Activated naive CD4-positive, alpha-beta T cell treated with anti-CD3 and anti-CD28 coated beads for 36 hours (primary cell): ENCODE measurements around the gene AMT. TPM values are rescaled to one million over a fixed set of nuclear protein-coding genes. Genes with fewer than 3 reads are reported as not detected.
"Not testable (repeated sequence)": the region's sequence is repeated elsewhere in the genome, so short reads cannot be mapped to it uniquely, and the experiment has no call there.

Source experiments
- CTCF ChIA-PET: fragments of 350-600 bp; sonication (Branson Sonifier 250); formaldehyde crosslinking; loops from one replicate; lab custom pipeline; 2021; ENCODE audit warnings: antibody characterized with exemption; lab: Charles Lee
- DNase-seq: peaks from one replicate; pipeline ENCODE4 v3.0.0-alpha.2; 2020
- H3K27ac Mint-ChIP-seq: one replicate; pipeline ENCODE4 v1.8.0; 2021; ENCODE audit warnings: mild to moderate bottlenecking, mixed read lengths
- H3K27me3 Mint-ChIP-seq: one replicate; pipeline ENCODE4 v1.8.0; 2021; ENCODE audit warnings: low read depth, mixed read lengths
- H3K36me3 Mint-ChIP-seq: one replicate; pipeline ENCODE4 v1.8.0; 2021; ENCODE audit warnings: low read depth, mixed read lengths
- H3K4me1 Mint-ChIP-seq: one replicate; pipeline ENCODE4 v1.8.0; 2021; ENCODE audit warnings: low read depth, mixed read lengths
- H3K4me3 Mint-ChIP-seq: one replicate; pipeline ENCODE4 v1.8.0; 2021; ENCODE audit warnings: mild to moderate bottlenecking, moderate library complexity, mixed read lengths
- H3K9me3 Mint-ChIP-seq: one replicate; pipeline ENCODE4 v1.8.0; 2021; ENCODE audit warnings: mixed read lengths
- intact Hi-C: fragments of 100-400 bp; cut with micrococcal nuclease; formaldehyde crosslinking; loops from one replicate; pipeline ENCODE4 v1.15.1; 2023
- total RNA-seq, 2 experiments: library from RNA; stranded (reverse); gene quantifications; one replicate each; pipeline ENCODE4 v1.2.3, GENCODE V29; 2021

The AMT gene
- total RNA-seq, 2 experiments from 2014 or later: 2.5 to 2.7 TPM

GRCh38 chr3:49406571-49407565 lies 15.4 kb downstream of the AMT start:
- Mint-ChIP-seq H3K9me3 (no peaks in the 10 kb centered on the region), H3K27me3 (no peaks in the 10 kb centered on the region), H3K27ac (no peak overlapping the region), H3K4me1 (peaks cover 50% of the 10 kb centered on the region), H3K4me3 (no peak overlapping the region), H3K36me3 (peaks cover 15% of the 10 kb centered on the region)
- no peak for DNase-seq
- intact Hi-C loops: no loop called here
- CTCF ChIA-PET: no interaction called here

- peak overlapping the region; percentile 71 for H3K27ac Mint-ChIP-seq
- H3K4me3 Mint-ChIP-seq, CTCF ChIA-PET, intact Hi-C loops, H3K9me3 Mint-ChIP-seq, DNase-seq, H3K27me3 Mint-ChIP-seq: not testable (repeated sequence)
- peaks cover 12% of the 10 kb centered on the region for H3K36me3 Mint-ChIP-seq
- peaks cover 59% of the 10 kb centered on the region for H3K4me1 Mint-ChIP-seq
Measured at GRCh38 chr3:49405570-49405969, 16.7 kb downstream of the AMT start.

- no peak for DNase-seq
- intact Hi-C loops: no loop called here
- Mint-ChIP-seq H3K9me3 (no peaks in the 10 kb centered on the region), H3K4me1 (peaks cover 60% of the 10 kb centered on the region), H3K4me3 (no peak overlapping the region), H3K36me3 (peaks cover 17% of the 10 kb centered on the region), H3K27ac (no peak overlapping the region), H3K27me3 (no peaks in the 10 kb centered on the region)
- CTCF ChIA-PET: interaction anchor here (0.6 to 0.7 kb wide), 2 partner anchors 39 to 301 kb away, joined by 3 to 6 read pairs; no protein-coding TSS in a partner anchor
Measured at GRCh38 chr3:49403891-49404290, 18.4 kb downstream of the AMT start.

GRCh38 chr3:49401766-49402165 lies 20.5 kb downstream of the AMT start:
- no peaks in the 10 kb centered on the region for H3K27me3 Mint-ChIP-seq
- intact Hi-C loops: no loop called here

GRCh38 chr3:49399461-49399860 lies 22.8 kb downstream of the AMT start:
- intact Hi-C loops: no loop called here
- H3K4me1 Mint-ChIP-seq: peaks cover 58% of the 10 kb centered on the region
- H3K9me3 Mint-ChIP-seq: no peaks in the 10 kb centered on the region
- no peak overlapping the region for H3K27ac Mint-ChIP-seq
- H3K4me3 Mint-ChIP-seq: no peak overlapping the region
- CTCF ChIA-PET: no interaction called here
- H3K27me3 Mint-ChIP-seq: no peaks in the 10 kb centered on the region
- DNase-seq: no peak
- peaks cover 30% of the 10 kb centered on the region for H3K36me3 Mint-ChIP-seq

More at GRCh38 chr3:49401766-49402165, 20.5 kb downstream of the AMT start:
- CTCF ChIA-PET: interaction anchor here (0.7 to 1.0 kb wide), 2 partner anchors 19 to 48 kb away, joined by 3 to 5 read pairs; no protein-coding TSS in a partner anchor
- no peak for DNase-seq
- Mint-ChIP-seq H3K4me3 (no peak overlapping the region), H3K36me3 (peaks cover 19% of the 10 kb centered on the region), H3K4me1 (peaks cover 54% of the 10 kb centered on the region), H3K9me3 (no peaks in the 10 kb centered on the region), H3K27ac (no peak overlapping the region)

- intact Hi-C loops: no loop called here
- Mint-ChIP-seq H3K27ac (no peak overlapping the region), H3K27me3 (no peaks in the 10 kb centered on the region), H3K9me3 (no peaks in the 10 kb centered on the region), H3K36me3 (peaks cover 28% of the 10 kb centered on the region), H3K4me1 (peaks cover 63% of the 10 kb centered on the region), H3K4me3 (no peak overlapping the region)
- CTCF ChIA-PET: no interaction called here
- DNase-seq: no peak
Measured at GRCh38 chr3:49397470-49397869, 24.8 kb downstream of the AMT start.

GRCh38 chr3:49391310-49391709 lies 31.0 kb downstream of the AMT start:
- Mint-ChIP-seq H3K4me1 (peaks cover 53% of the 10 kb centered on the region), H3K36me3 (peaks cover 19% of the 10 kb centered on the region)
- H3K27me3 Mint-ChIP-seq, DNase-seq, H3K4me3 Mint-ChIP-seq, H3K9me3 Mint-ChIP-seq, intact Hi-C loops, CTCF ChIA-PET, H3K27ac Mint-ChIP-seq: not testable (repeated sequence)

- Mint-ChIP-seq H3K9me3 (no peaks in the 10 kb centered on the region), H3K27ac (no peak overlapping the region), H3K36me3 (peaks cover 12% of the 10 kb centered on the region), H3K27me3 (no peaks in the 10 kb centered on the region), H3K4me3 (no peak overlapping the region), H3K4me1 (peaks cover 45% of the 10 kb centered on the region)
- intact Hi-C loops: no loop called here
- CTCF ChIA-PET: interaction anchor here (0.6 kb wide), 2 partner anchors 144 to 1002 kb away, joined by 3 to 5 read pairs; no protein-coding TSS in a partner anchor
- DNase-seq: no peak
Measured at GRCh38 chr3:49389297-49389696, 33.0 kb downstream of the AMT start.

- Mint-ChIP-seq H3K9me3 (no peaks in the 10 kb centered on the region), H3K27ac (no peak overlapping the region), H3K27me3 (no peaks in the 10 kb centered on the region), H3K36me3 (peaks cover 10% of the 10 kb centered on the region), H3K4me1 (peaks cover 50% of the 10 kb centered on the region), H3K4me3 (no peak overlapping the region)
- no peak for DNase-seq
- intact Hi-C loops: no loop called here
- CTCF ChIA-PET: no interaction called here
Measured at GRCh38 chr3:49388289-49388820, 33.9 kb downstream of the AMT start.

GRCh38 chr3:49387721-49388120 lies 34.6 kb downstream of the AMT start:
- H3K4me3 Mint-ChIP-seq: no peak overlapping the region
- peaks cover 50% of the 10 kb centered on the region for H3K4me1 Mint-ChIP-seq
- no peaks in the 10 kb centered on the region for H3K27me3 Mint-ChIP-seq
- peaks cover 10% of the 10 kb centered on the region for H3K36me3 Mint-ChIP-seq
- CTCF ChIA-PET: no interaction called here
- no peak for DNase-seq
- no peaks in the 10 kb centered on the region for H3K9me3 Mint-ChIP-seq
- peak overlapping the region; percentile 50 for H3K27ac Mint-ChIP-seq
- intact Hi-C loops: no loop called here

GRCh38 chr3:49386056-49386756 lies 36.1 kb downstream of the AMT start:
- Mint-ChIP-seq H3K4me3 (no peak overlapping the region), H3K36me3 (peaks cover 10% of the 10 kb centered on the region), H3K9me3 (no peaks in the 10 kb centered on the region), H3K27ac (no peak overlapping the region), H3K27me3 (no peaks in the 10 kb centered on the region), H3K4me1 (peaks cover 52% of the 10 kb centered on the region)
- intact Hi-C loops: no loop called here
- no peak for DNase-seq
- CTCF ChIA-PET: no interaction called here

GRCh38 chr3:49385617-49386016 lies 36.7 kb downstream of the AMT start:
- CTCF ChIA-PET: no interaction called here
- no peak for DNase-seq
- Mint-ChIP-seq H3K9me3 (no peaks in the 10 kb centered on the region), H3K27ac (no peak overlapping the region), H3K4me3 (no peak overlapping the region), H3K4me1 (peaks cover 52% of the 10 kb centered on the region), H3K36me3 (peaks cover 10% of the 10 kb centered on the region), H3K27me3 (no peaks in the 10 kb centered on the region)
- intact Hi-C loops: no loop called here
